ENCODE measurements around the gene APEX1. TPM values are rescaled to one million over a fixed set of nuclear protein-coding genes. Genes with fewer than 3 reads are reported as not detected.

APEX1 gene
- total RNA-seq, 1 experiment from 2014 or later = 340 TPM

GRCh38 chr14:20416223-20416622, 38.8 kb upstream of the APEX1 start:
- Histone ChIP-seq H3K79me1 (ENCODE audit: insufficient read depth, low read depth, low read length, poor library complexity, severe bottlenecking) (no peaks in the 10 kb centered on the region), H4K5ac (ENCODE audit: insufficient read length, low read depth, low read length) (no peak overlapping the region), H3K4me2 (ENCODE audit: insufficient read depth, insufficient read length, low read length) (no peak overlapping the region), H2AFZ (ENCODE audit: low read length) (no peak overlapping the region), H2BK15ac (ENCODE audit: low read depth, low read length) (no peak overlapping the region), H3K9ac (ENCODE audit: extremely low read depth, insufficient read length, low read length) (no peak overlapping the region), H4K20me1 (ENCODE audit: control insufficient read depth, insufficient read depth, insufficient read length) (no peaks in the 10 kb centered on the region), H4K91ac (ENCODE audit: insufficient read length, low read depth, low read length) (no peak overlapping the region), H3K79me2 (ENCODE audit: insufficient read depth, low read length) (no peaks in the 10 kb centered on the region), H3K27me3 (ENCODE audit: insufficient read depth, low read length) (no peaks in the 10 kb centered on the region), H2BK20ac (ENCODE audit: low read depth, low read length, poor library complexity, severe bottlenecking) (no peak overlapping the region), H2BK120ac (ENCODE audit: low read depth, low read length, poor library complexity, severe bottlenecking) (no peak overlapping the region), H3K18ac (ENCODE audit: insufficient read length, low read depth, low read length) (no peak overlapping the region), H2BK5ac (ENCODE audit: insufficient read length, low read length) (no peak overlapping the region), H3K4ac (ENCODE audit: low read depth, low read length) (no peak overlapping the region), H2BK12ac (ENCODE audit: insufficient read length, low read depth, low read length) (no peak overlapping the region), H3K4me1 (ENCODE audit: insufficient read depth, low read length) (no peaks in the 10 kb centered on the region), H2AK5ac (ENCODE audit: insufficient read length, low read length) (no peak overlapping the region), H3K23ac (ENCODE audit: insufficient read length, low read depth, low read length) (no peak overlapping the region), H3K14ac (ENCODE audit: insufficient read depth, low read length) (no peak overlapping the region), H3K23me2 (ENCODE audit: insufficient read length, low read depth, low read length, poor library complexity, severe bottlenecking) (peaks cover 4% of the 10 kb centered on the region), H3K27ac (ENCODE audit: insufficient read length, low read depth, low read length) (no peak overlapping the region), H3K9me3 (ENCODE audit: control insufficient read depth, low read depth, low read length) (no peaks in the 10 kb centered on the region), H3K56ac (ENCODE audit: insufficient read length, low read depth, low read length) (no peak overlapping the region), H3T11ph (ENCODE audit: low read length) (no peak overlapping the region), H4K8ac (replicated peaks; ENCODE audit: insufficient read length, low read depth, low read length) (no peak overlapping the region)
- DNase-seq = no peak
- Mint-ChIP-seq H3K36me3 (ENCODE audit: insufficient read depth in 1 of 3, low read depth in 3 of 3) (no peaks in the 10 kb centered on the region), H3K27me3 (ENCODE audit: low read depth) (no peaks in the 10 kb centered on the region), H3K27ac (no peak overlapping the region), H3K4me3 (no peak overlapping the region), H3K4me1 (peaks cover 22 to 25% of the 10 kb centered on the region in 2 experiments), H3K9me3 (no peaks in the 10 kb centered on the region)
- TF ChIP-seq, protein P1, sequence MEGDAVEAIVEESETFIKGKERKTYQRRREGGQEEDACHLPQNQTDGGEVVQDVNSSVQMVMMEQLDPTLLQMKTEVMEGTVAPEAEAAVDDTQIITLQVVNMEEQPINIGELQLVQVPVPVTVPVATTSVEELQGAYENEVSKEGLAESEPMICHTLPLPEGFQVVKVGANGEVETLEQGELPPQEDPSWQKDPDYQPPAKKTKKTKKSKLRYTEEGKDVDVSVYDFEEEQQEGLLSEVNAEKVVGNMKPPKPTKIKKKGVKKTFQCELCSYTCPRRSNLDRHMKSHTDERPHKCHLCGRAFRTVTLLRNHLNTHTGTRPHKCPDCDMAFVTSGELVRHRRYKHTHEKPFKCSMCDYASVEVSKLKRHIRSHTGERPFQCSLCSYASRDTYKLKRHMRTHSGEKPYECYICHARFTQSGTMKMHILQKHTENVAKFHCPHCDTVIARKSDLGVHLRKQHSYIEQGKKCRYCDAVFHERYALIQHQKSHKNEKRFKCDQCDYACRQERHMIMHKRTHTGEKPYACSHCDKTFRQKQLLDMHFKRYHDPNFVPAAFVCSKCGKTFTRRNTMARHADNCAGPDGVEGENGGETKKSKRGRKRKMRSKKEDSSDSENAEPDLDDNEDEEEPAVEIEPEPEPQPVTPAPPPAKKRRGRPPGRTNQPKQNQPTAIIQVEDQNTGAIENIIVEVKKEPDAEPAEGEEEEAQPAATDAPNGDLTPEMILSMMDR (conservative IDR thresholded peaks at IDR 0.05) = no peak
- no CpG with 5 or more reads among the region's 2 CpGs for WGBS (ENCODE audit: extremely low coverage, insufficient read length, low lambda C conversion rate)

Measured in H9 (cell line).